ENCODE results near the gene IGLL1.

GRCh38 chr22:23562186-23562585 is 17.9 kb downstream of the IGLL1 start:
- TF ChIP-seq POLR2AphosphoS5 (IDR thresholded peaks at IDR 0.05) (no peak), POLR2A (IDR thresholded peaks at IDR 0.05) (no peak), CTCF (IDR thresholded peaks at IDR 0.05 in 8 of 11, conservative IDR thresholded peaks at IDR 0.05 in 3 of 11) (no peak)

Measured in spleen (tissue), 7 donors.